ENCODE data around the gene PTPN13.

Gene PTPN13

DNA sequence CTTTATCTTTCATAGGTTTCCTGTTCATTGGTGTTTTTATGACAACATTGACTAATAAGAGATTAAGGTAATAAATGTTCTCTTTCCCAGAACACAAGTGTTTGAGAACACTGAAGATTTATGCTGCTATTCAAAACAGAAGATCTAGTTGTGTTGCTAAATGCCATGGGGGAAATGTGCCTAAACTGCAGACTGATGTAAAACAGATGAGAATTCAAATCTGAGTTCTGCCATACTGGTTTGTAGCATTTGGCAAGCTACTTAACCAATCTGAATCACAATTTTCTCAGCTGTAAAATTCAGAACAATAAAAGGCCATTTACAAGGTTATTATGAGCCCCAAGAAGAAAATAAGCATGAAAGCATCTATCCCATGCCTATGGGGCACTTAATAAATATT is 252.8 kb downstream of the PTPN13 start:
- Histone ChIP-seq H3K9ac (ENCODE audit: low read depth, low read length, poor library complexity, severe bottlenecking) (no peak overlapping the region), H3K27me3 (ENCODE audit: insufficient read depth, low read length, poor library complexity, severe bottlenecking) (no peaks in the 10 kb centered on the region), H3K4me2 (ENCODE audit: low read depth, low read length, poor library complexity, severe bottlenecking) (no peak overlapping the region), H3K4me3 (ENCODE audit: low read length, poor library complexity, severe bottlenecking) (no peak overlapping the region), H3F3A (ENCODE audit: low read depth) (no peaks in the 10 kb centered on the region), H3K4me1 (ENCODE audit: insufficient read depth, low read length, poor library complexity, severe bottlenecking) (no peaks in the 10 kb centered on the region), H3K79me2 (ENCODE audit: insufficient read depth, low read length) (no peaks in the 10 kb centered on the region), H4K20me1 (ENCODE audit: insufficient read depth, low read length, poor library complexity, severe bottlenecking) (no peaks in the 10 kb centered on the region), H3K9me3 (ENCODE audit: insufficient read depth, low read depth, low read length) (no peaks in the 10 kb centered on the region), H2AFZ (ENCODE audit: low read length) (no peak overlapping the region), H3K9me2 (replicated peaks; ENCODE audit: low read depth, low read length) (no peaks in the 10 kb centered on the region), H3K36me3 (ENCODE audit: insufficient read depth, low read length) (no peaks in the 10 kb centered on the region)
- TF ChIP-seq EZH2phosphoT487 (IDR thresholded peaks at IDR 0.05; ENCODE audit: borderline replicate concordance) (no peak), CTCF (conservative IDR thresholded peaks at IDR 0.05; ENCODE audit: low read length) (no peak)

GRCh38 chr4:86847571-86847970 is 253.5 kb downstream of the PTPN13 start:
- no peaks in the 10 kb centered on the region for H3K9me3 ChIP-seq (ENCODE audit: insufficient read depth, low read depth, low read length)
- no peaks in the 10 kb centered on the region for H3K36me3 ChIP-seq (ENCODE audit: insufficient read depth, low read length)
- no peak overlapping the region for H3K4me3 ChIP-seq (ENCODE audit: low read length, poor library complexity, severe bottlenecking)
- H4K20me1 ChIP-seq (ENCODE audit: insufficient read depth, low read length, poor library complexity, severe bottlenecking), result no peaks in the 10 kb centered on the region
- no peaks in the 10 kb centered on the region for H3K79me2 ChIP-seq (ENCODE audit: insufficient read depth, low read length)
- no peak overlapping the region for H3K9ac ChIP-seq (ENCODE audit: low read depth, low read length, poor library complexity, severe bottlenecking)
- no peaks in the 10 kb centered on the region for H3K9me2 ChIP-seq (replicated peaks; ENCODE audit: low read depth, low read length)
- no peaks in the 10 kb centered on the region for H3K4me1 ChIP-seq (ENCODE audit: insufficient read depth, low read length, poor library complexity, severe bottlenecking)
- no peak overlapping the region for H2AFZ ChIP-seq (ENCODE audit: low read length)
- H3K27me3 ChIP-seq (ENCODE audit: insufficient read depth, low read length, poor library complexity, severe bottlenecking), result no peaks in the 10 kb centered on the region
- TF ChIP-seq CTCF (conservative IDR thresholded peaks at IDR 0.05; ENCODE audit: low read length) (no peak), EZH2phosphoT487 (IDR thresholded peaks at IDR 0.05; ENCODE audit: borderline replicate concordance) (no peak)
- no peaks in the 10 kb centered on the region for H3F3A ChIP-seq (ENCODE audit: low read depth)
- no peak overlapping the region for H3K4me2 ChIP-seq (ENCODE audit: low read depth, low read length, poor library complexity, severe bottlenecking)

- TF ChIP-seq CTCF (conservative IDR thresholded peaks at IDR 0.05; ENCODE audit: low read length) (no peak), EZH2phosphoT487 (IDR thresholded peaks at IDR 0.05; ENCODE audit: borderline replicate concordance) (no peak)
- Histone ChIP-seq H3K9ac (ENCODE audit: low read depth, low read length, poor library complexity, severe bottlenecking) (no peak overlapping the region), H3K4me3 (ENCODE audit: low read length, poor library complexity, severe bottlenecking) (no peak overlapping the region), H2AFZ (ENCODE audit: low read length) (no peak overlapping the region), H4K20me1 (ENCODE audit: insufficient read depth, low read length, poor library complexity, severe bottlenecking) (no peaks in the 10 kb centered on the region), H3F3A (ENCODE audit: low read depth) (no peaks in the 10 kb centered on the region), H3K9me2 (replicated peaks; ENCODE audit: low read depth, low read length) (no peaks in the 10 kb centered on the region), H3K79me2 (ENCODE audit: insufficient read depth, low read length) (no peaks in the 10 kb centered on the region), H3K9me3 (ENCODE audit: insufficient read depth, low read depth, low read length) (no peaks in the 10 kb centered on the region), H3K4me1 (ENCODE audit: insufficient read depth, low read length, poor library complexity, severe bottlenecking) (no peaks in the 10 kb centered on the region), H3K27me3 (ENCODE audit: insufficient read depth, low read length, poor library complexity, severe bottlenecking) (no peaks in the 10 kb centered on the region), H3K4me2 (ENCODE audit: low read depth, low read length, poor library complexity, severe bottlenecking) (no peak overlapping the region), H3K36me3 (ENCODE audit: insufficient read depth, low read length) (no peaks in the 10 kb centered on the region)
Observed at GRCh38 chr4:86848136-86848535, 254.0 kb downstream of the PTPN13 start.

Measured in Loucy (cell line).